PC-3 (cell line): Measurements from ENCODE around the gene RPS2. TPM values are rescaled to one million over a fixed set of nuclear protein-coding genes. Genes with fewer than 3 reads are reported as not detected.

ENCODE experiments used
- ATAC-seq: fragments of 200-7000 bp; cut with Tn5 transposase; 2 replicates; pipeline ENCODE4 v1.9.1; 2020; ENCODE audit warnings: mild to moderate bottlenecking, moderate library complexity
- BruUV-seq: library from RNA; stranded (reverse); fragments of 400-500 nt; replicated peaks from 2 replicates; lab custom pipeline; 2021; lab: Mats Ljungman, UMichigan
- CTCF ChIA-PET: fragments of 300-600 bp; sonication (Branson Sonifier 250); formaldehyde crosslinking; loops from one replicate; lab custom pipeline; 2022; ENCODE audit warnings: antibody characterized with exemption; lab: Charles Lee
- POLR2A ChIA-PET: fragments of 300-600 bp; sonication (Branson Sonifier 250); formaldehyde crosslinking; loops from one replicate; lab custom pipeline; 2022; ENCODE audit warnings: antibody characterized with exemption; ENCODE audit not compliant: unreplicated experiment; lab: Charles Lee
- DNase-seq: peaks from one replicate; pipeline ENCODE4 v3.0.0-alpha.2; 2015
- H2AFZ ChIP-seq: fragments of 300-600 bp; sonication (generic); 2 replicates; pipeline ENCODE4 v1.6.0; 2016; ENCODE audit warnings: antibody characterized with exemption, low read length
- H3F3A ChIP-seq: fragments of 300-600 bp; sonication (generic); one replicate; pipeline ENCODE4 v1.6.0; 2017; ENCODE audit warnings: antibody characterized with exemption, low read length, control low read depth, mild to moderate bottlenecking; ENCODE audit not compliant: unreplicated experiment
- H3K27ac ChIP-seq: fragments of 300-600 bp; sonication (generic); 2 replicates; pipeline ENCODE4 v1.5.1; 2016; ENCODE audit warnings: mild to moderate bottlenecking, low read length
- H3K27me3 ChIP-seq: fragments of 300-600 bp; sonication (generic); 2 replicates; pipeline ENCODE4 v1.6.1; 2016; ENCODE audit warnings: low read length, mixed read lengths
- H3K36me3 ChIP-seq: fragments of 300-600 bp; sonication (generic); 2 replicates; pipeline ENCODE4 v1.6.1; 2016; ENCODE audit warnings: low read depth, mixed run types, low read length, mixed read lengths
- H3K4me1 ChIP-seq: fragments of 300-600 bp; sonication (generic); 2 replicates; pipeline ENCODE4 v1.5.1; 2016; ENCODE audit warnings: low read length; ENCODE audit not compliant: insufficient read depth
- H3K4me2 ChIP-seq: fragments of 300-600 bp; sonication (generic); 2 replicates; pipeline ENCODE4 v1.6.0; 2016; ENCODE audit warnings: low read length
- H3K4me3 ChIP-seq: fragments of 300-600 bp; sonication (generic); 2 replicates; pipeline ENCODE4 v1.5.1; 2016; ENCODE audit warnings: mild to moderate bottlenecking, low read length, mixed read lengths
- H3K79me2 ChIP-seq: fragments of 300-600 bp; sonication (generic); 2 replicates; pipeline ENCODE4 v1.6.1; 2017; ENCODE audit warnings: low read length, mixed read lengths
- H3K9ac ChIP-seq: fragments of 300-600 bp; sonication (generic); 2 replicates; pipeline ENCODE4 v1.6.0; 2016; ENCODE audit warnings: mild to moderate bottlenecking, low read length
- H3K9me2 ChIP-seq: fragments of 300-600 bp; sonication (generic); replicated peaks from 2 replicates; pipeline ENCODE4 v1.6.1; 2016; ENCODE audit warnings: mixed run types, low read length, mixed read lengths
- H3K9me3 ChIP-seq: fragments of 300-600 bp; sonication (generic); 2 replicates; pipeline ENCODE4 v1.6.1; 2016; ENCODE audit warnings: low read length, mixed read lengths
- H4K20me1 ChIP-seq: fragments of 300-600 bp; sonication (generic); 2 replicates; pipeline ENCODE4 v1.6.1; 2016; ENCODE audit warnings: low read length, mixed read lengths
- CTCF ChIP-seq: fragments of 300-600 bp; sonication (generic); conservative IDR thresholded peaks from 2 replicates; pipeline ENCODE4 v1.5.1; 2017; ENCODE audit warnings: antibody characterized with exemption, low read depth, mild to moderate bottlenecking, low read length
- EZH2 ChIP-seq: fragments of 300-600 bp; sonication (generic); IDR thresholded peaks from one replicate; pipeline ENCODE4 v1.6.1; 2017; ENCODE audit warnings: antibody characterized with exemption, mild to moderate bottlenecking, low read length; ENCODE audit not compliant: unreplicated experiment
- EZH2phosphoT487 ChIP-seq: fragments of 300-600 bp; sonication (generic); IDR thresholded peaks from 2 replicates; pipeline ENCODE4 v1.6.1; 2018; ENCODE audit warnings: mild to moderate bottlenecking, antibody characterized with exemption, low read length, borderline replicate concordance
- intact Hi-C: fragments of 100-400 bp; cut with micrococcal nuclease; formaldehyde crosslinking; loops from 2 replicates; pipeline ENCODE4 v1.9.0; 2023
- total RNA-seq: library from RNA; depleted of rRNA; stranded (reverse); fragments of >200 nt; gene quantifications from 2 replicates; pipeline ENCODE4 v1.2.3, GENCODE V29; 2014

The RPS2 gene
- total RNA-seq, 1 experiment from 2014 or later: 2,234 TPM

GRCh38 chr16:1991588-1991947 is 26.9 kb upstream of the RPS2 start:
- Histone ChIP-seq H3K27me3 (no peaks in the 10 kb centered on the region), H3K79me2 (no peaks in the 10 kb centered on the region), H3F3A (no peaks in the 10 kb centered on the region), H3K9me2 (no peaks in the 10 kb centered on the region), H3K4me2 (no peak overlapping the region), H4K20me1 (no peaks in the 10 kb centered on the region), H3K4me1 (peaks cover 4% of the 10 kb centered on the region; the same call in 1 of the 2 replicates), H3K9me3 (no peaks in the 10 kb centered on the region), H3K4me3 (no peak overlapping the region), H3K27ac (no peak overlapping the region), H2AFZ (no peak overlapping the region), H3K9ac (no peak overlapping the region), H3K36me3 (no peaks in the 10 kb centered on the region; the same call in 1 of the 2 replicates)
- intact Hi-C loops: no loop called here
- CTCF ChIA-PET: no interaction called here
- POLR2A ChIA-PET: no interaction called here
- BruUV-seq: no TSS peak
- ATAC-seq (no peak), DNase-seq (no peak)
- TF ChIP-seq EZH2 (no peak), EZH2phosphoT487 (no peak)

GRCh38 chr16:1991135-1991551 is 26.5 kb upstream of the RPS2 start:
- Histone ChIP-seq H2AFZ (no peak overlapping the region), H3K27ac (no peak overlapping the region), H4K20me1 (no peaks in the 10 kb centered on the region), H3K27me3 (no peaks in the 10 kb centered on the region), H3K4me1 (peaks cover 4% of the 10 kb centered on the region; the same call in 1 of the 2 replicates), H3K9me2 (no peaks in the 10 kb centered on the region), H3K36me3 (no peaks in the 10 kb centered on the region; the same call in 1 of the 2 replicates), H3K79me2 (no peaks in the 10 kb centered on the region), H3K4me3 (no peak overlapping the region), H3K9ac (no peak overlapping the region), H3K9me3 (no peaks in the 10 kb centered on the region), H3K4me2 (peak overlapping the region; percentile 65; the same call in 1 of the 2 replicates), H3F3A (no peaks in the 10 kb centered on the region)
- CTCF ChIA-PET: no interaction called here
- DNase-seq (no peak), ATAC-seq (no peak)
- intact Hi-C loops: no loop called here
- BruUV-seq: no TSS peak
- POLR2A ChIA-PET: no interaction called here
- no peak for TF ChIP-seq EZH2phosphoT487
- TF ChIP-seq EZH2: no peak
- TF ChIP-seq CTCF: no peak

GRCh38 chr16:1990351-1991134 is 25.9 kb upstream of the RPS2 start:
- H4K20me1 ChIP-seq: no peaks in the 10 kb centered on the region
- H3K9me2 ChIP-seq: no peaks in the 10 kb centered on the region
- peak overlapping the region; percentile 52 for H3K4me3 ChIP-seq
- no peak for TF ChIP-seq EZH2phosphoT487
- peak overlapping the region; percentile 20; the same call in 1 of the 2 replicates for H2AFZ ChIP-seq
- H3K79me2 ChIP-seq: peaks cover 5% of the 10 kb centered on the region; the same call in 1 of the 2 replicates
- H3K9ac ChIP-seq: no peak overlapping the region
- no TSS peak for BruUV-seq
- H3K27ac ChIP-seq: no peak overlapping the region
- no peaks in the 10 kb centered on the region for H3F3A ChIP-seq
- ChIA-PET CTCF (interaction anchor here (0.6 kb wide), 1 partner anchor 150 kb away, joined by 3 read pairs; no protein-coding TSS in a partner anchor), POLR2A (no interaction called here)
- peak overlapping the region; percentile 65 for H3K4me2 ChIP-seq
- no peaks in the 10 kb centered on the region; the same call in 1 of the 2 replicates for H3K36me3 ChIP-seq
- intact Hi-C loops: no loop called here
- DNase-seq: no peak
- no peaks in the 10 kb centered on the region for H3K27me3 ChIP-seq
- H3K4me1 ChIP-seq: peaks cover 8% of the 10 kb centered on the region
- ATAC-seq: no peak
- H3K9me3 ChIP-seq: no peaks in the 10 kb centered on the region
